ENCODE data around the gene TTK. TPM values are rescaled to one million over a fixed set of nuclear protein-coding genes. Genes with fewer than 3 reads are reported as not detected.
"Not testable (repeated sequence)": the region's sequence is repeated elsewhere in the genome, so short reads cannot be mapped to it uniquely, and the experiment has no call there.

The TTK gene
- total RNA-seq, 4 donors from 2014 or later, result 0.19 to 0.32 (median 0.27) TPM; not detected in 1

GRCh38 chr6:80060774-80061173 is 56.3 kb downstream of the TTK start:
- Histone ChIP-seq H3K4me1 (no peaks in the 10 kb centered on the region), H3K9me3 (no peaks in the 10 kb centered on the region), H3K36me3 (no peaks in the 10 kb centered on the region), H3K4me3 (no peak overlapping the region), H3K27me3 (no peaks in the 10 kb centered on the region), H3K27ac (no peak overlapping the region)
- no peak for ATAC-seq
- TF ChIP-seq CTCF (IDR thresholded peaks at IDR 0.05) (no peak), EP300 (IDR thresholded peaks at IDR 0.05) (no peak), POLR2A (IDR thresholded peaks at IDR 0.05) (no peak), POLR2AphosphoS5 (IDR thresholded peaks at IDR 0.05) (no peak)

- ATAC-seq, H3K4me3 ChIP-seq, H3K4me1 ChIP-seq, H3K27ac ChIP-seq, H3K36me3 ChIP-seq, H3K27me3 ChIP-seq: not testable (repeated sequence)
- WGBS, 2 donors (ENCODE audit: low coverage in 1 of 2), result 72 to 90% methylated on average over 4 to 7 of the region's 7 CpGs
- peaks cover 0 to 13% (median 0%) of the 10 kb centered on the region in 3 donors for H3K9me3 ChIP-seq
Measured at GRCh38 chr6:80068146-80068545, 63.7 kb downstream of the TTK start.

GRCh38 chr6:80070431-80070830 is 66.0 kb downstream of the TTK start:
- not testable (repeated sequence) for H3K27ac ChIP-seq, H3K4me3 ChIP-seq, ATAC-seq, H3K4me1 ChIP-seq, H3K36me3 ChIP-seq, H3K27me3 ChIP-seq
- H3K9me3 ChIP-seq, result peaks cover 0 to 31% (median 0%) of the 10 kb centered on the region in 3 donors
- WGBS, 2 donors (ENCODE audit: low coverage in 1 of 2), result 78 to 100% methylated on average over 1 of the region's 19 CpGs

GRCh38 chr6:80077067-80077466 is 72.6 kb downstream of the TTK start:
- TF ChIP-seq CTCF (IDR thresholded peaks at IDR 0.05) (no peak), EP300 (IDR thresholded peaks at IDR 0.05) (no peak), POLR2A (IDR thresholded peaks at IDR 0.05) (no peak), POLR2AphosphoS5 (IDR thresholded peaks at IDR 0.05) (no peak)
- H3K36me3 ChIP-seq, result no peaks in the 10 kb centered on the region
- H3K27ac ChIP-seq, result no peak overlapping the region
- H3K4me1 ChIP-seq, result no peaks in the 10 kb centered on the region
- H3K4me3 ChIP-seq, result no peak overlapping the region
- 57 to 100% methylated on average over 1 of the region's 1 CpG for WGBS, 2 donors (ENCODE audit: low coverage in 1 of 2)
- no peak for ATAC-seq
- H3K9me3 ChIP-seq, result peaks cover 0 to 28% (median 0%) of the 10 kb centered on the region in 3 donors
- H3K27me3 ChIP-seq, result no peaks in the 10 kb centered on the region

GRCh38 chr6:80088637-80089036 is 84.2 kb downstream of the TTK start:
- no peaks in the 10 kb centered on the region for H3K27me3 ChIP-seq
- no peaks in the 10 kb centered on the region for H3K9me3 ChIP-seq
- H3K4me1 ChIP-seq, result no peaks in the 10 kb centered on the region
- ATAC-seq, result no peak
- H3K27ac ChIP-seq, result no peak overlapping the region
- H3K4me3 ChIP-seq, result no peak overlapping the region
- no peaks in the 10 kb centered on the region for H3K36me3 ChIP-seq
- 93% methylated on average over 6 of the region's 6 CpGs for WGBS, 2 donors (ENCODE audit: low coverage in 1 of 2)
- TF ChIP-seq CTCF (IDR thresholded peaks at IDR 0.05), result no peak
- no peak for TF ChIP-seq EP300 (IDR thresholded peaks at IDR 0.05)
- TF ChIP-seq POLR2AphosphoS5 (IDR thresholded peaks at IDR 0.05), result no peak
- no peak for TF ChIP-seq POLR2A (IDR thresholded peaks at IDR 0.05)

GRCh38 chr6:80091506-80091905 is 87.1 kb downstream of the TTK start:
- Histone ChIP-seq H3K4me1 (no peaks in the 10 kb centered on the region), H3K4me3 (no peak overlapping the region), H3K27me3 (no peaks in the 10 kb centered on the region), H3K9me3 (no peaks in the 10 kb centered on the region), H3K27ac (no peak overlapping the region), H3K36me3 (no peaks in the 10 kb centered on the region)
- TF ChIP-seq CTCF (IDR thresholded peaks at IDR 0.05) (no peak), POLR2A (IDR thresholded peaks at IDR 0.05) (no peak), EP300 (IDR thresholded peaks at IDR 0.05) (no peak)
- no peak for ATAC-seq

Other genes with a start within 250 kb of the TTK start
- gene ELOVL4, start 57.1 kb upstream of the TTK start, total RNA-seq, result 1 to 10 TPM; 2.3 to 3.7 (median 2.8) TPM
- gene BCKDHB, start 102.0 kb downstream of the TTK start, total RNA-seq, result 10 to 100 TPM; 12.0 to 32.4 (median 20.6) TPM

Measured in gastroesophageal sphincter (tissue), 4 donors.